ENCODE data around the gene CRIM1. TPM values are rescaled to one million over a fixed set of nuclear protein-coding genes. Genes with fewer than 3 reads are reported as not detected.

The CRIM1 gene
- total RNA-seq, 4 donors from 2014 or later: 73.7 to 134 (median 80.7) TPM

DNA sequence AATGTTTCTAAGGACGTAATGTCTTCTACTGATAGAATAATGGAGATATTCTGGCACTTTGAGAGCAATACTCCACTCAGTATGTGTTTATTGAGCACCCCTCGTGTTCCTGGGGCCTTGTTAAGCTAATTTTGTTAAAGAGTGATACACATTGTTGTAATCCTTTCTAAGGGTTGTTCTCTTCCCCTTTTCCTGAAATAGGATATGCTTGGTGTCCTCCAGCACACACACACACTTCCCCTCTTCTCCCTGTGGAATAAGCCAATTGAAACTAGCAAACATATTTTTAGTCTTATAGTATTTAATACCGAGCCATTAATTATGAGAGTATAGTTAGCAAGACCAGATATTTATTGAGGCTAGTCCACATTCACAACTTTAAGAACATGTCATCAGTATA lies 114.1 kb downstream of the CRIM1 start:
- WGBS, 2 donors (ENCODE audit: low coverage in 1 of 2): 68 to 72% methylated on average over 3 of the region's 3 CpGs
- no peak overlapping the region for H3K27ac ChIP-seq

DNA sequence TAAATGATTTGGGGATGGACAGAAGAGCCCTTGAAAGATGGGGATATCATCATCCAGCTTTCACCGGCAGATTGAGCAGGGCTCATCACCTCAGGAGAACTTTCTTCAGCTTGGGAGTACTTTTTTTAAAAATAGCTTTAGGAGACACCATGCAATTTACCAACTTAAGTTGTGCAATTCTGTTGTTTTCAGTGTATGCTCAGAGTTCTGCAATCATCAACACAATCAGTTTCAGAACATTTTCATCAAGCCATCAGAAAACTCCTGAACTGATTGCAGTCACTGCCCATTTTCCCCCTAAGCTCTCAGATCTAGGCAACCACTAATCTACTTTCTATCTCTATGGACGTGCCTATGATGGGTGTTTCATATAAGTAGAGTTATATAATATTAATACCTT lies 117.7 kb downstream of the CRIM1 start:
- peaks cover 0 to 19% of the 10 kb centered on the region in 2 donors for H3K9me3 ChIP-seq
- WGBS, 2 donors (ENCODE audit: low coverage in 1 of 2): 77 to 78% methylated on average over 2 of the region's 2 CpGs
- DNase-seq: no peak
- H3K27ac ChIP-seq: no peak overlapping the region
- H3K4me3 ChIP-seq: no peak overlapping the region
- peaks cover 3 to 9% (median 6%) of the 10 kb centered on the region in 4 donors for H3K4me1 ChIP-seq
- intact Hi-C loops (cut with DNase I; ENCODE audit: low total_unique reads) (no loop called here), in situ Hi-C loops (cut with MboI; ENCODE audit: low pct_ligation_motif_present in 1 of 4, low pct_unique_long_range_greater_than_20kb in 1 of 4, low sequenced_read_pairs in 3 of 4) (loop anchor here in 2 of 4 donors (25.0 kb wide), 1 partner anchor 111 kb away; the partner anchor contains the start of gene CRIM1 (in 2 of the 2))
- TF ChIP-seq EP300 (IDR thresholded peaks at IDR 0.05; ENCODE audit: low read depth): no peak
- TF ChIP-seq POLR2AphosphoS5 (IDR thresholded peaks at IDR 0.05): no peak
- no peak for TF ChIP-seq POLR2A (IDR thresholded peaks at IDR 0.05)
- TF ChIP-seq, protein P1, sequence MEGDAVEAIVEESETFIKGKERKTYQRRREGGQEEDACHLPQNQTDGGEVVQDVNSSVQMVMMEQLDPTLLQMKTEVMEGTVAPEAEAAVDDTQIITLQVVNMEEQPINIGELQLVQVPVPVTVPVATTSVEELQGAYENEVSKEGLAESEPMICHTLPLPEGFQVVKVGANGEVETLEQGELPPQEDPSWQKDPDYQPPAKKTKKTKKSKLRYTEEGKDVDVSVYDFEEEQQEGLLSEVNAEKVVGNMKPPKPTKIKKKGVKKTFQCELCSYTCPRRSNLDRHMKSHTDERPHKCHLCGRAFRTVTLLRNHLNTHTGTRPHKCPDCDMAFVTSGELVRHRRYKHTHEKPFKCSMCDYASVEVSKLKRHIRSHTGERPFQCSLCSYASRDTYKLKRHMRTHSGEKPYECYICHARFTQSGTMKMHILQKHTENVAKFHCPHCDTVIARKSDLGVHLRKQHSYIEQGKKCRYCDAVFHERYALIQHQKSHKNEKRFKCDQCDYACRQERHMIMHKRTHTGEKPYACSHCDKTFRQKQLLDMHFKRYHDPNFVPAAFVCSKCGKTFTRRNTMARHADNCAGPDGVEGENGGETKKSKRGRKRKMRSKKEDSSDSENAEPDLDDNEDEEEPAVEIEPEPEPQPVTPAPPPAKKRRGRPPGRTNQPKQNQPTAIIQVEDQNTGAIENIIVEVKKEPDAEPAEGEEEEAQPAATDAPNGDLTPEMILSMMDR (IDR thresholded peaks at IDR 0.05): no peak
- no peaks in the 10 kb centered on the region for H3K27me3 ChIP-seq
- H3K36me3 ChIP-seq: peaks cover 0 to 15% (median 3%) of the 10 kb centered on the region in 4 donors

More for the DNA sequence above, 114.1 kb downstream of the CRIM1 start:
- no peaks in the 10 kb centered on the region for H3K27me3 ChIP-seq
- DNase-seq: no peak
- peaks cover 0 to 4% (median 0%) of the 10 kb centered on the region in 4 donors for H3K4me1 ChIP-seq
- no peaks in the 10 kb centered on the region for H3K36me3 ChIP-seq
- intact Hi-C loops (cut with DNase I; ENCODE audit: low total_unique reads) (no loop called here), in situ Hi-C loops (cut with MboI; ENCODE audit: low pct_ligation_motif_present in 1 of 4, low pct_unique_long_range_greater_than_20kb in 1 of 4, low sequenced_read_pairs in 3 of 4) (loop anchor here in 3 of 4 donors (10.0 to 25.0 kb wide), 2 partner anchors 107 to 115 kb away; partner anchors contain the start of gene CRIM1 (in 3 of the 3))
- TF ChIP-seq POLR2AphosphoS5 (IDR thresholded peaks at IDR 0.05): no peak
- TF ChIP-seq, protein P1 (IDR thresholded peaks at IDR 0.05): no peak
- no peak for TF ChIP-seq POLR2A (IDR thresholded peaks at IDR 0.05)
- no peak for TF ChIP-seq EP300 (IDR thresholded peaks at IDR 0.05; ENCODE audit: low read depth)
- H3K9me3 ChIP-seq: peaks cover 0 to 5% of the 10 kb centered on the region in 2 donors
- no peak overlapping the region for H3K4me3 ChIP-seq

DNA sequence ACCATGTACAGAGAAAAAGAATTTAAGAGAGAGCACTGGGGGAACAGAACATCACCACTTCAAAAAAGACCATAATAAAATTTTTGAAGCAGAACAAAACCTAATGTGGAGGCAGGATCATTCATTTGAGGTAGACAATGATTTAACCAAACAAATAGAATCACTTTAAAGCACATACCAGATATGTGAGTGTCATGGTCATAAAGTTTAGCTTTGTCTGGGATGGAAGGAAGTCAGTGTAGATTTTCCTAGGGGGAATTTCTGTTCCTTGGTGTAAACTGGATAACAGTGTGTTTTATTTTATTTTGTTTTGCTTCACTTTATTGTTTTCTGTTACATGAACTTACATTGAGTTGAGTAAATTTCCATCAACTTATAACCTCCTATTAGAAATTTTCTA lies 120.8 kb downstream of the CRIM1 start:
- intact Hi-C loops (cut with DNase I; ENCODE audit: low total_unique reads) (no loop called here), in situ Hi-C loops (cut with MboI; ENCODE audit: low pct_ligation_motif_present in 1 of 4, low pct_unique_long_range_greater_than_20kb in 1 of 4, low sequenced_read_pairs in 3 of 4) (loop anchor here in 1 of 4 donors (25.0 kb wide), 1 partner anchor 114 kb away; the partner anchor contains the start of gene CRIM1)
- H3K4me3 ChIP-seq: no peak overlapping the region
- TF ChIP-seq EP300 (IDR thresholded peaks at IDR 0.05; ENCODE audit: low read depth) (no peak), POLR2AphosphoS5 (IDR thresholded peaks at IDR 0.05) (no peak), POLR2A (IDR thresholded peaks at IDR 0.05) (no peak)
- TF ChIP-seq, protein P1 (IDR thresholded peaks at IDR 0.05): no peak
- peaks cover 0 to 19% of the 10 kb centered on the region in 2 donors for H3K9me3 ChIP-seq
- DNase-seq: no peak
- no peak overlapping the region for H3K27ac ChIP-seq
- H3K27me3 ChIP-seq: no peaks in the 10 kb centered on the region
- H3K36me3 ChIP-seq: peaks cover 0 to 32% (median 5%) of the 10 kb centered on the region in 4 donors
- peaks cover 4 to 13% (median 8%) of the 10 kb centered on the region in 4 donors for H3K4me1 ChIP-seq

DNA sequence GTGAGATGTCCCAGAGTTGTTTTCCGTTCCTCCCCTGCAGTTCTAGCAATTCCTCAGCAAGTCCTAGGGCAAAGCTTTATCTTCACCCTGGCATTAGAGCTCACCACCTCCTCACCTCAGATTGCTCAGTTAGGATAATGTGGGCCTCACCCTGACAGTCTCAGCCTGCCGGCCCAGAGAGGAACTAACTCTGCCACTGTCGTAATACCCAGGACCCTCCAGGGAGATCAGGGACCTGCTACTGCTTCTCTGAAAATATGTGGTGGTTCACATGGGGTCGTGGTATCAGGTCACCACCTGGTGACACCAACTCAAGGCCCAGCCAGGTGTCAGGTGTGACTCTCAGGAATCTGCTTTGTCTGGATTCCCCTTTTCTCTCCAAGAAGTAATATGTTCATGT lies 121.7 kb downstream of the CRIM1 start:
- Histone ChIP-seq H3K9me3 (peaks cover 0 to 19% of the 10 kb centered on the region in 2 donors), H3K27ac (peak overlapping the region in 3 of 4 donors; percentile 55 to 77 (median 70)), H3K4me3 (no peak overlapping the region), H3K4me1 (peaks cover 4 to 18% (median 13%) of the 10 kb centered on the region in 4 donors), H3K27me3 (no peaks in the 10 kb centered on the region), H3K36me3 (peaks cover 0 to 36% (median 5%) of the 10 kb centered on the region in 4 donors)
- DNase-seq: no peak
- no peak for TF ChIP-seq POLR2A (IDR thresholded peaks at IDR 0.05)
- TF ChIP-seq POLR2AphosphoS5 (IDR thresholded peaks at IDR 0.05): no peak
- no peak for TF ChIP-seq EP300 (IDR thresholded peaks at IDR 0.05; ENCODE audit: low read depth)
- TF ChIP-seq, protein P1 (IDR thresholded peaks at IDR 0.05): no peak
- in situ Hi-C loops (cut with MboI; ENCODE audit: low pct_ligation_motif_present in 1 of 4, low pct_unique_long_range_greater_than_20kb in 1 of 4, low sequenced_read_pairs in 3 of 4): loop anchor here in 1 of 4 donors (25.0 kb wide), 1 partner anchor 115 kb away; the partner anchor contains the start of gene CRIM1
- intact Hi-C loops (cut with DNase I; ENCODE audit: low total_unique reads): no loop called here
- WGBS, 2 donors (ENCODE audit: low coverage in 1 of 2): 77% methylated on average over 4 of the region's 4 CpGs; no CpG with 5 or more reads in 1 of the 2 donors
